ENCODE measurements around the gene NDUFA1. TPM values are rescaled to one million over a fixed set of nuclear protein-coding genes. Genes with fewer than 3 reads are reported as not detected.

Gene NDUFA1
- polyA plus RNA-seq, 3 donors: 55.6 to 353 (median 321) TPM

- Histone ChIP-seq H3K27me3 (ENCODE audit: control insufficient read depth in 2 of 2, insufficient read depth in 2 of 2, low read length in 2 of 2) (no peaks in the 10 kb centered on the region), H3K9ac (ENCODE audit: insufficient read depth, low read length, poor library complexity, severe bottlenecking) (no peak overlapping the region), H3K9me3 (replicated peaks in 1 of 2; ENCODE audit: control insufficient read depth in 1 of 2, insufficient read depth in 1 of 2, low read length in 2 of 2) (no peaks in the 10 kb centered on the region), H4K20me1 (ENCODE audit: insufficient read depth, low read length) (no peaks in the 10 kb centered on the region), H3K79me2 (ENCODE audit: insufficient read depth, low read length) (no peaks in the 10 kb centered on the region), H3K4me1 (ENCODE audit: control insufficient read depth in 1 of 2, insufficient read depth in 2 of 2, low read length in 2 of 2) (peaks cover 8% of the 10 kb centered on the region in 2 donors), H2AFZ (ENCODE audit: insufficient read depth, low read depth, low read length, poor library complexity, severe bottlenecking) (peak overlapping the region; percentile 48), H3K4me3 (replicated peaks in 1 of 3; ENCODE audit: low read depth in 2 of 3, low read length in 3 of 3) (no peak overlapping the region), H3K27ac (ENCODE audit: low read depth in 1 of 2, low read length in 2 of 2) (peak overlapping the region; percentile 62 to 68), H3K36me3 (replicated peaks in 1 of 2; ENCODE audit: control insufficient read depth in 1 of 2, insufficient read depth in 2 of 2, low read length in 2 of 2) (no peaks in the 10 kb centered on the region), H3K4me2 (replicated peaks; ENCODE audit: extremely low read depth, low read length, poor library complexity, severe bottlenecking) (peak overlapping the region; percentile 36)
- peaks cover 0 to 3% (median 1%) of the 10 kb centered on the region in 3 donors for H3K27me3 Mint-ChIP-seq (ENCODE audit: low read depth in 3 of 3)
- peaks cover 10% of the 10 kb centered on the region for H3K4me1 Mint-ChIP-seq
- peak overlapping the region in 5 of 7 donors; percentile 62 to 86 (median 82) for H3K27ac Mint-ChIP-seq
- H3K9me3 Mint-ChIP-seq: no peaks in the 10 kb centered on the region
- H3K4me3 Mint-ChIP-seq: peak overlapping the region; percentile 41 to 42
- H3K36me3 Mint-ChIP-seq: no peaks in the 10 kb centered on the region
- peak; percentile 68 to 88 (median 88) for DNase-seq
- TF ChIP-seq CTCF (IDR thresholded peaks at IDR 0.05): no peak
- intact Hi-C loops (cut with micrococcal nuclease): no loop called here
- no CpG with 5 or more reads among the region's 2 CpGs for whole genome bisulfite sequencing (ENCODE audit: insufficient coverage)
Observed at GRCh38 chrX:119899125-119899524, 27.5 kb downstream of the NDUFA1 start.

- Mint-ChIP-seq H3K4me1 (peaks cover 10% of the 10 kb centered on the region), H3K27ac (peak overlapping the region in 1 of 7 donors; percentile 32), H3K36me3 (no peaks in the 10 kb centered on the region), H3K9me3 (no peaks in the 10 kb centered on the region), H3K27me3 (ENCODE audit: low read depth in 3 of 3) (peaks cover 0 to 3% (median 0%) of the 10 kb centered on the region in 3 donors), H3K4me3 (no peak overlapping the region)
- H3K4me3 ChIP-seq (replicated peaks in 1 of 3; ENCODE audit: low read depth in 2 of 3, low read length in 3 of 3): no peak overlapping the region
- no peaks in the 10 kb centered on the region for H3K36me3 ChIP-seq (replicated peaks in 1 of 2; ENCODE audit: control insufficient read depth in 1 of 2, insufficient read depth in 2 of 2, low read length in 2 of 2)
- peaks cover 8% of the 10 kb centered on the region in 2 donors for H3K4me1 ChIP-seq (ENCODE audit: control insufficient read depth in 1 of 2, insufficient read depth in 2 of 2, low read length in 2 of 2)
- intact Hi-C loops (cut with micrococcal nuclease): no loop called here
- DNase-seq: no peak
- H3K4me2 ChIP-seq (replicated peaks; ENCODE audit: extremely low read depth, low read length, poor library complexity, severe bottlenecking): no peak overlapping the region
- no peaks in the 10 kb centered on the region for H4K20me1 ChIP-seq (ENCODE audit: insufficient read depth, low read length)
- no peak for TF ChIP-seq CTCF (IDR thresholded peaks at IDR 0.05)
- H3K9me3 ChIP-seq (replicated peaks in 1 of 2; ENCODE audit: control insufficient read depth in 1 of 2, insufficient read depth in 1 of 2, low read length in 2 of 2): no peaks in the 10 kb centered on the region
- WGBS (ENCODE audit: insufficient coverage): no CpG with 5 or more reads among the region's 1 CpG
- no peaks in the 10 kb centered on the region for H3K79me2 ChIP-seq (ENCODE audit: insufficient read depth, low read length)
- no peak overlapping the region for H2AFZ ChIP-seq (ENCODE audit: insufficient read depth, low read depth, low read length, poor library complexity, severe bottlenecking)
- no peak overlapping the region for H3K9ac ChIP-seq (ENCODE audit: insufficient read depth, low read length, poor library complexity, severe bottlenecking)
- no peak overlapping the region for H3K27ac ChIP-seq (ENCODE audit: low read depth in 1 of 2, low read length in 2 of 2)
- no peaks in the 10 kb centered on the region for H3K27me3 ChIP-seq (ENCODE audit: control insufficient read depth in 2 of 2, insufficient read depth in 2 of 2, low read length in 2 of 2)
Observed at GRCh38 chrX:119900976-119901375, 29.3 kb downstream of the NDUFA1 start.
